B cell (primary cell): ENCODE data around the gene PRSS50. TPM values are rescaled to one million over a fixed set of nuclear protein-coding genes. Genes with fewer than 3 reads are reported as not detected.

Experiments used
- ATAC-seq: fragments of 200-7000 bp; cut with Tn5 transposase; one replicate; pipeline ENCODE4 v1.10.0; 2021; ENCODE audit warnings: low read depth, mild to moderate bottlenecking, moderate number of reproducible peaks, moderate library complexity
- CTCF ChIA-PET: fragments of 350-600 bp; sonication (Branson Sonifier 250); formaldehyde crosslinking; loops from one replicate; lab custom pipeline; 2021; ENCODE audit warnings: antibody characterized with exemption, inconsistent platforms; lab: Charles Lee
- POLR2A ChIA-PET: fragments of 350-600 bp; sonication (Branson Sonifier 250); formaldehyde crosslinking; loops from one replicate; lab custom pipeline; 2021; ENCODE audit warnings: antibody characterized with exemption; lab: Charles Lee
- DNase-seq: peaks from one replicate; pipeline ENCODE4 v3.0.0; 2013
- H2AFZ ChIP-seq: 2 replicates; pipeline ENCODE4 v1.6.1; 2012; ENCODE audit warnings: mild to moderate bottlenecking, low read depth, low read length; ENCODE audit not compliant: insufficient read depth, poor library complexity, severe bottlenecking
- H3K27ac ChIP-seq, 2 donors: 1 replicate in 1 of 2; 2 replicates in 1 of 2; pipeline ENCODE4 v1.5.1; 2012 to 2013; ENCODE audit warnings: low read length in 2 of 2, mild to moderate bottlenecking in 2 of 2, moderate library complexity in 1 of 2
- H3K27me3 ChIP-seq, 4 experiments: fragments of 200-600 bp in 1 of 4; sonication (generic) in 1 of 4; replicated peaks in 1 of 4; 1 replicate in 2 of 4; 2 replicates in 2 of 4; pipeline versions ENCODE4 v1.6.1 to v1.7.0; 2013 to 2016; ENCODE audit warnings: low read length in 3 of 4, mild to moderate bottlenecking in 2 of 4, mixed read lengths in 1 of 4, moderate library complexity in 1 of 4; ENCODE audit not compliant: insufficient read depth in 4 of 4, control insufficient read depth in 3 of 4; ENCODE audit errors: control extremely low read depth in 1 of 4
- H3K36me3 ChIP-seq, 2 experiments: replicated peaks in 1 of 2; 1 replicate in 1 of 2; 2 replicates in 1 of 2; pipeline versions ENCODE4 v1.6.1 to v1.7.1; 2013; ENCODE audit warnings: low read length in 1 of 2; ENCODE audit not compliant: insufficient read depth in 2 of 2, control insufficient read depth in 1 of 2; ENCODE audit errors: control extremely low read depth in 1 of 2, extremely low read depth in 1 of 2
- H3K4me1 ChIP-seq, 2 donors: fragments of 200-600 bp in 1 of 2; sonication (generic) in 1 of 2; 1 replicate in 1 of 2; 2 replicates in 1 of 2; pipeline versions ENCODE4 v1.5.1 to v1.6.1; 2013 to 2017; ENCODE audit warnings: low read length in 2 of 2; ENCODE audit not compliant: control insufficient read depth in 2 of 2, insufficient read depth in 2 of 2
- H3K4me2 ChIP-seq: replicated peaks from 2 replicates; pipeline ENCODE3; 2012; ENCODE audit warnings: mild to moderate bottlenecking, low read depth, low read length; ENCODE audit not compliant: poor library complexity, severe bottlenecking
- H3K4me3 ChIP-seq, 5 experiments: fragments of 200-600 bp in 1 of 5; sonication (generic) in 1 of 5; 1 replicate in 3 of 5; 2 replicates in 2 of 5; pipeline versions ENCODE4 v1.5.1 to v1.7.0; 2011 to 2016; ENCODE audit warnings: low read length in 4 of 5, mild to moderate bottlenecking in 4 of 5, low read depth in 2 of 5, control low read depth in 1 of 5, moderate library complexity in 1 of 5; ENCODE audit not compliant: insufficient read depth in 1 of 5; ENCODE audit errors: control extremely low read depth in 1 of 5, extremely low read depth in 1 of 5
- H3K79me2 ChIP-seq: fragments of 200-600 bp; sonication (generic); one replicate; pipeline ENCODE4 v1.6.0; 2016; ENCODE audit warnings: low read length; ENCODE audit not compliant: control insufficient read depth, insufficient read depth
- H3K9ac ChIP-seq: fragments of 200-600 bp; sonication (generic); 2 replicates; pipeline ENCODE4 v1.6.1; 2017; ENCODE audit warnings: mild to moderate bottlenecking, low read length, moderate library complexity
- H3K9me3 ChIP-seq, 3 donors: one replicate each; pipeline versions ENCODE4 v1.6.1 to v1.7.1; 2013; ENCODE audit warnings: low read length in 2 of 3; ENCODE audit not compliant: control insufficient read depth in 2 of 3, insufficient read depth in 1 of 3; ENCODE audit errors: control extremely low read depth in 1 of 3
- H4K20me1 ChIP-seq: 2 replicates; pipeline ENCODE4 v1.6.0; 2012; ENCODE audit warnings: mild to moderate bottlenecking, low read length; ENCODE audit not compliant: insufficient read depth, control insufficient read depth, poor library complexity, severe bottlenecking
- H3K27ac Mint-ChIP-seq: one replicate; pipeline ENCODE4 v1.8.0; 2021; ENCODE audit warnings: mixed read lengths
- H3K27me3 Mint-ChIP-seq: one replicate; pipeline ENCODE4 v1.8.0; 2021; ENCODE audit warnings: mixed read lengths
- H3K4me1 Mint-ChIP-seq: one replicate; pipeline ENCODE4 v1.8.0; 2021; ENCODE audit warnings: mixed read lengths
- H3K4me3 Mint-ChIP-seq: one replicate; pipeline ENCODE4 v1.8.0; 2021; ENCODE audit warnings: mixed read lengths
- H3K9me3 Mint-ChIP-seq: one replicate; pipeline ENCODE4 v1.8.0; 2022; ENCODE audit warnings: mixed read lengths; ENCODE audit not compliant: insufficient read depth
- CTCF ChIP-seq: fragments of 200-600 bp; IDR thresholded peaks from one replicate; pipeline ENCODE4 v1.8.0; 2022; ENCODE audit warnings: antibody characterized with exemption, mild to moderate bottlenecking
- EZH2 ChIP-seq: IDR thresholded peaks from 2 replicates; pipeline ENCODE4 v1.6.1; 2012; ENCODE audit warnings: borderline replicate concordance, low read depth, mild to moderate bottlenecking, moderate library complexity, low read length; ENCODE audit not compliant: insufficient read depth, poor library complexity, severe bottlenecking
- WGBS: methylation state at CpG from one replicate; pipeline ENCODE4 v1.1.5; 2013; ENCODE audit warnings: missing lambda C conversion rate; ENCODE audit not compliant: insufficient coverage; 5-methylcytosine and 5-hydroxymethylcytosine counted together
- intact Hi-C: fragments of 100-400 bp; cut with micrococcal nuclease; formaldehyde crosslinking; loops from one replicate; pipeline ENCODE4 v1.10.0; 2022
- polyA plus RNA-seq: library from polyadenylated mRNA; depleted of rRNA; stranded (reverse); fragments of >200 nt; gene quantifications from 2 replicates; pipeline ENCODE4 v1.2.3, GENCODE V29; 2012
- total RNA-seq, 2 donors: library from RNA; stranded (reverse); fragments of 120-200 nt in 1 of 2; gene quantifications; 1 replicate in 1 of 2; 2 replicates in 1 of 2; pipeline versions ENCODE4 v1.2.3 to v1.2.4, GENCODE V29; 2013 to 2022

Gene PRSS50
- total and polyA plus RNA-seq, 2 donors (not counting 1 experiment from before 2014, with no cell fraction given): 0.09 to 0.10 TPM

GRCh38 chr3:46706771-46707582 is 10.7 kb downstream of the PRSS50 start:
- Histone ChIP-seq H3K4me3 (no peak overlapping the region), H3K4me1 (no peaks in the 10 kb centered on the region), H3K36me3 (no peaks in the 10 kb centered on the region), H3K4me2 (no peak overlapping the region), H2AFZ (no peak overlapping the region), H3K9ac (no peak overlapping the region), H3K9me3 (no peaks in the 10 kb centered on the region), H4K20me1 (no peaks in the 10 kb centered on the region), H3K27me3 (peaks cover 0 to 18% (median 2%) of the 10 kb centered on the region in 4 experiments), H3K79me2 (no peaks in the 10 kb centered on the region), H3K27ac (no peak overlapping the region)
- intact Hi-C loops: no loop called here
- DNase-seq (peak; percentile 5), ATAC-seq (no peak)
- Mint-ChIP-seq H3K27ac (no peak overlapping the region), H3K4me3 (no peak overlapping the region), H3K27me3 (peaks cover 10% of the 10 kb centered on the region), H3K9me3 (no peaks in the 10 kb centered on the region), H3K4me1 (no peaks in the 10 kb centered on the region)
- CTCF ChIA-PET: interaction anchor here (1.2 to 3.0 kb wide), 7 partner anchors 11 to 291 kb away, joined by 3 to 16 read pairs (median 4); no protein-coding TSS in a partner anchor
- 79% methylated on average over 12 of the region's 13 CpGs for WGBS
- POLR2A ChIA-PET: no interaction called here
- TF ChIP-seq CTCF (no peak), EZH2 (no peak)
